C1 segment of cervical spinal cord (tissue), 14 donors: ENCODE results near the gene POLR1D.

Experiments
- DNase-seq, 14 donors: peaks; one replicate each; lab custom pipeline; 2025; lab: John Stamatoyannopoulos, UW

POLR1D gene, protein sequence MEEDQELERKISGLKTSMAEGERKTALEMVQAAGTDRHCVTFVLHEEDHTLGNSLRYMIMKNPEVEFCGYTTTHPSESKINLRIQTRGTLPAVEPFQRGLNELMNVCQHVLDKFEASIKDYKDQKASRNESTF

DNA sequence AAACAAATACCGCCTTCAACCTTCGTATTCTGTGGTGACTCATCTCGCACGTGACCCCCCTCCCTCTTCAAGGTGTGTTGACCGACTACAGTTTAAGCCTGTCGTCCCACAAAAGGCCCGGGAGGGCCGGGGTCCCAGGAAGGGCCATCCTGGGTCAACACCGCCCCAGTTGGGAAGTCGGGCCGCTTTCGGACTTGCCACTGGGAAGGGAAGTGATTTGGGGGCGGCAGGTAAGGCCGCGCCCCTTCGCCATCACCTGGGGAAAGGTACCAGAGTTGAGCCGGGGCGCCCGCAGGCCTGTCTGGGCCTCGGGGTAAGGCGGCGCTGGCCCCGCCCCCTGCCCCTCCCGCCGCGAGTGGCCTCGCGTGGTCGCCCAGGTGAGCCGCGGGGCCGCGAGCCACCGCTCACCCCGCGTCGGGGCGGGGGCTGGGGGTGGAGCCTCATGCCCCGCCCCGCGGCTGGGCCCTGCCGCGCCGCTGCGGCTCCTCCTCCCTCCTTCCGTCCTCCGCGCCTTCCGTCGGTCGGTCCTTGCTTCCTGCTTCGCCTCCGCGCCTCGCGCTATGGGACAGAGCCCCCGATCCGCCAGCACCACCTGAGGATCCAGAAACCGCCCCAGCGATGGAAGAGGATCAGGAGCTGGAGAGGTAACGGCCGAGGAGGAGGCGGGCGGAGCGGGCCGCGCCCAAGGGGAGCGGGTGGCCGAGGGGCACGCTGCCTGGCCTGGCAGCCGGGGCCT lies at the start of gene POLR1D:
TSS of gene POLR1D (plus strand) at position 527 of the 736 bp plus-strand sequence. CDS start at position 619, 92 bp downstream.
- DNase-seq: peak; percentile 18 to 82 (median 64)

DNA sequence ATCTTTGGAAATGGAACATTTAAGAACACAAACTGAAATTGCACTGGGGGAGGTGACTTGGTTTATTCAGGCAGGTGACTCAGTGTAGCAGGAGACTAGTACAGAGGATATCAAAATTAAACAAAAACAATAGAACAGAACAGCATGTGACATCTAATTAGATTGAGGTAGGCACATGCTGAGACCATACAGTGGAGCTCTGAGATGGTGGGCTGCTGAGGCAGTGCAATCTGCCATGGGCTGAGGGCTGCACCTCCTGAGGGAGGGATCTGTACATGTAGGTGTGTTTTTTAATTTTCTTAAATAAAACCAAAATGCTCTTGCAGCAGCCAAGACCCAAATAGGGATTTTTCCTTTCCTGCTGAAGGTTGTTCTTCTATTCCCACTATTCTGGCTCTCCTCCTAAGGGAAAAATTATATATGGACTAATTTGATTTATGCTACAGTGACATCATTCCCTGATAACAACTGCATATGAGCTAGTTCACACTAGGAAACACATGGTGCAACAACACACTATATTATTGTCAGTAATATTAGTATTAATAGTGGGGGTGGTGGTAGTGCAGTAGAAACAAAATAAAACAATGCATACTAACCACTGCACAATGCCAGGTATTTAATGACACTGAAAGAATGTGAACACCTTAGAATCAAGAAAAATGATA lies 49.3 kb upstream of the POLR1D start:
- DNase-seq: no peak

DNA sequence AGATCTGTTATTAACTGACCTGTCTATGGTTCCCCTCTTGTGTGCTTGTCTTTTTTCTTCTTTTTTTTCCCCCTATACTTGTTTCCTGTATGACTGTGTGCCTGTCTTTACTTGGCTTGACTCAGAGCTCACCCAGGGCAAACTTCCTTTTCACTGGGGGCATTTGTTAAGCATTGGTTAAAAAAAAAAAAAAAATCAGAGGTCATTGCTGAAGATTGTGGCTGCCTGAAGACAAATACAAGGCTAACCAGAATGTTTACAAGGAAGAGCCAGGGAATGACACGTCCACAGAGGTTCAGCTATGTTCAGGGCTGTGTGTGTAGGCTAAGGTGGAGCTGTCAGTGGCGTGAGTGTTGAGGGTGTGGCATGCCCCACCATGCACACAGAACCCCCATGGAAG lies 48.4 kb upstream of the POLR1D start:
- no peak for DNase-seq

DNA sequence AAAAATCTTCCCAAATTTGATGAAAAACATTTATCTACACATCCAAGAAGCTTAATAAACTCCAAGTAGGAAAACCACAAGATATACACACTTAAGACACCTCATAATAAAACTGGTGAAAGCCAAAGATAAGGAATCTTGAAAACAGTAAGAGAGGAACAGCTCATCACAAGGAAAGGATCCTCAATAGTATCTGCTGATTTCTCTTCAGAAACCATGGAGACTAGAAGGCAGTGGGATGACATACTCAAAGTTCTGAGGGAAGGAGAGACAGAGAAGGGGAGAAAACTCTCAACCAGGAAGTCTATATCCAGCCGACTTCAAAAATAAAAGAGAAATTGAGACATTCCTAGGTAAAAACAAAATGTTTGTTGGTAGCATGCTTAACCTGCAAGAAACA lies 47.0 kb upstream of the POLR1D start:
- no peak for DNase-seq

DNA sequence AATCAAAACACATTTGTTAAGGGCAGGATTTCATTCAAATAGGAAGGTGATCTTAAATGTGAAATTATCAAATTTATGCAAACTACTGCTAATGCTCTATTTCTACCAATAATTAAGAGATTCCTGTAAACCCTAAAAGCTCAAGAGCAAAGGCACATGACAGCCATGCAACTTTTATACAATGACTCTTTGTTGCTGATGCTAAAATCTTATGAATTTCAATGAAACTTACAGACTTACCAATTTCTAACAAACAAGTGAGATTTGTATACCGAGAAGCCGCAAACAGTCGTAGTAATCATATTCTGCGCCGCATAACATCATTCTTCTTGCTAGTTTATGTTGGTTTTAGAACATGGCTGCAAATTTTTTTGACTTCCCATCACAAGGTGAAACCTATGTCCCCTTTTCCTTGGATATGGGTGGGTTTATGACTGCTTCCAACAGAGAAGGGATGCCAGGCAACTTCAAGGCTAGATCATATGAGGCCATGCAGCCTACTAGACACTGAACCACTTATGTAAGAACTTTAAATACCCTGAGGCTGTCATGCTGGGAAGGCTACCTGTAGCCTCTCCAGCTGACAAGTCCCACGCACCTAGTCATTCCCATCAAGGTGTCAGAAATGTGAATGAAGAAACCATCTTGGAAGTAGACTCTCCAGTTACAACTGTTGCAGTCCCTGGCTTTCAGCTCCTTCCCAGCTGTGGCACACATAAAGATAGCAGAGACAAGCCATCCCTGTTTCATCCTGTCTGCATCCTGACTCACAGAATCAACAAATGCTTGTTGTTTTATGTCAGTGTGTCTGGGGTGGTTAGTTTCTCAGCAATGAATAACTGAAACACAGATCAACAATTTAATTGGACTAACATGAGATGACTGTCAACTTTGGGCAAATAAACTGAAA lies 43.3 kb upstream of the POLR1D start:
- DNase-seq: peak in 3 of 14 donors; percentile 6 to 7 (median 6)

DNA sequence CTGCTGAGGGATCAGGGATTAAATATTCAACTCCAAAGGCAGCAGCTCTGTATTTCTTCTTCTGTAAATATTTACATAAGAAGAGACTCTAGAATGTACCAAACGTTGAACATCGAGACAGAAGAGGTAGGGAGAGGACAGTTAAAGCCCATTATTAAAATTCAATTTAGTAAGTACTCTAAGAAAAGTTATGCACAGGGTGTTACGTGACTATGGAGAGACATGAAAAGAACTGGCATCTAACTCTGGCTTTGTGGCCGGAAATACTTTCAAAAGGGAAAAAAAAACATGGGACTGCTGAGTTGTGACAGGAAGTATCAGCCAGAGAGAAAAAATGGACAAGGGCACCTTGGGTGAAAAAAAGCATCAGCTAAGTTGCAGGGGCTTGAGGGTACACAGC lies 38.0 kb upstream of the POLR1D start:
- no peak for DNase-seq

DNA sequence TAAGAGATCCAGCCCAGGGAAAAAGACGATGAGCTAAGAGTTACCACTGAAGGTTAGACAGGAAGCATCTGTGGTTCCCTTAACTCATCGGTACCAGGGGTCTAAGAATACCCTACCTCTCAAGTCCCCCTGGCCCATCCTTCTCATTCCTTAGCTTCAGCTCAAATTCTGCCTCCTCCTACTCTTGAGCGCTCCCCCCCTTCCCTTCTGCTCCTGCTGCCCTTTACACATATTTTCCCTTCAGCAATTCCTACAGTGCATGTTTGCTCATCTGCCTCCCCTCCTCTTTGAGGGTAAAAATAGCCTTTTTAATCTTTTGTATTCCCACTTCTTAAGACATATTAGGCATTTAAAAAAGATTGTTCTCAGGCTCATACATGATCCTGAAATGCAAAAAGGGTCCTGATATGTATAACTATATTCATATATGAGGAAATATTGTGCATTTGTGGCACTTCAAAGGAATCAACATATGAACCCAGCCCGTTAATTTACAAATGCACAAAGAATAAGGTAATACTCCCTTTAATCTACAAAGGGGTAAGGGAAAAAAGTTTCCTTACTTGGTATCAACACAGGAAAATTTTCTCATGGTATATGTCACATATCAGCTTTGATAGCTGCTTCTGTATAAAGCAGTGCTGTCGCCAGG lies 34.5 kb upstream of the POLR1D start:
- DNase-seq: no peak

DNA sequence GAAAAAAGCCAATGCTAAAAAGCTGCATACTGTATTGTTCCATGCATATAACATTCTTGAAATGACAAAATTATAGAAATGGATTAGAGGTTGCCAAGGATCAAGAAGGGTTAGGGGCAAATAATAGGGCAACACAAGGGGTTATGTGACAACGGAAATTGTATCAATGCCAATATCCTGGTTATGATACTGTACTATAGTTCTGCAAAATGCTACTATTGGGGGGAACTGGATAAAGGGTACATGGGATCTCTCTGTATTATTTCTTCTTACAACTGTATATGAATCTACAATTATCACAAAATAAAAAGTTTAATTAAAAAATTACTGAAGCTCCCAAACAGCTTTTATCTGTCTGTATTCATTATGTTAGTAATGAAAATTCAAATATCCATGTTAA lies 33.3 kb upstream of the POLR1D start:
- DNase-seq: no peak

DNA sequence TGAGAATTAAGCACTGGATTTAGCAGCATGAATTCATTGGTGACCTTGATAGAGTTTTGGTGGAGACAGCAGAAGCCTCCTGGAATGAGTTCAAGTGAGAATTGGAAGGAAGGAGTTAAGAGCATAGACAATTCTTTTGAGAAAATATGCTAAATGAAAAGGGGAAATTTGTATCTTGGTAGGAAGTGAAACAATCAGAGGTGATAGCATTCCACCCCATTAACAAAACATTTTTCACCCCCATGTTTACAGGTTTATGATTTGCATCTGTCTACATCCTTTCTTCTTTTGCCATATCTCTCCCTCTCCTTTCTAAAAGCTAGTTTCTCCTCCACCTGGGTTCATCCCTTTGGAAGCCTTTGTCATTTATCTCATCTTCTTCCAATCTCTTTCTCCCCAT lies 28.8 kb upstream of the POLR1D start:
- no peak for DNase-seq

DNA sequence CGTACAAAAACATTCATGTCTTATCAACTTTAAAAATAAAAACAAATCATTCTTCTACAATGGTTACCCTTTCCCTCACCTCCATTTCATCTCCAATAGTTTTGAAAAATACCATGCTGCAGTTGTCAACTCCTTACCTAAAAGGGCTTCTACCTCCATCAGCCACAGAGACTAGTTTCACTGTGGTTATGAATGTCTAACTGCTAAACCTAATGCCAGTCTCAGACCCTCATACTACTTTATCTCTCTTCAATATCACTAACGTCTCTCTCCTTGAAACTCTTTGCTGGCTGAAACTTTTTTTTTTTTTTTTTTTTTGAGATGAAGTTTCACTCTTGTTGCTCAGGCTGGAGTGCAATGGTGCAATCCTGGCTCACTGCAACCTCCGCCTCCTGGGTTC lies 28.4 kb upstream of the POLR1D start:
- DNase-seq: no peak

DNA sequence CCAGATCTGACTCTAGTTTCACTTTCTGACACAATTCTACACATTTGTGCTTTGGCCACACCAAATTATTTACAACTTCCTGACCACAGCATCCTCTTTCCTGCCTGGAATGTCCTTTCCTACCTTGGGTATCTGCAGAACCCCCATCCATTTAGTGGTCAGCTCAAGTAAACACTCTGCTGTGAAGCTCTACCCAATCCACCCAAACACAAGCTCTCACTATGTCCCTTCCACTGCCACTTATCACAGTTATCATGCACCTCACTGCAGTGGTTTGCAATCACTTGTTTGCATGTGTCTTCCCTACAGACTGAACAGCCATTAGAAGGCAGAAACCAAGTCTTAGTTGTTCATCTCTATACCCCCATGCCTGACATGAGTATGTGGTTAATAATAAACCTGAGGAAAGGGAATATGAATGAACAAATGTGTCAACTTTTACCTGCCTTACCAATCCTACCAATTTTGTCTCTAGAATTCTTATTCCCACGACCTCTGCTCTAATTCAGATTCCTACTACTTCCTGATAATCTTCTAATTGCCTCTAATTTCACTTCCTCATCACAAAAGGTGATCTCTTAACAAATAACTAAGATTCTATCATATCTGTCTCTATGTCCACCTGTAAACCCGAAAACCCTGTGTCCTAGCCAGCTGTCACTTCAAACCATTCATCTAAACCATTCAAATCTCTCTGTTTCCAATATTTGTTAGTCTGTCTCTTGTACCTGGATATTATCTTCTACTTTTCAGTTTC lies 26.5 kb upstream of the POLR1D start:
- DNase-seq: no peak

DNA sequence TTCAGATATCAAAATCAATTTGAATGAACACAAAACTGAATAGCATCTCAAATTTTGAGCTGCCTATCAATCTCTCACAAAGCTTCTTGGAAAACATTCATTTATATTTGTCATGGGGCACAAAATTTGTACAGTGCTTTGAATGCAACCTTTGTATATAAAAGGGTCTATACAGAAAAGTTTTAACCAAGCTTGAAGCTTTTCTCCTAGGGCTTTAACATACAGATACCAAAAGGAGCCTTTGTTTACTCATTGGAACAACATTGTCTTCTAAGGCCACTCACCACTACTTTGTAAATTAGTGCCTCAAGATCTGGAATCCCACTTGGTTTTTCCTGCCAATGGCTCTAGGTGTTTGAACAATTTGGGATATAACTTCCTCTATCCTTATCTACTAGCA lies 22.6 kb upstream of the POLR1D start:
- no peak for DNase-seq

DNA sequence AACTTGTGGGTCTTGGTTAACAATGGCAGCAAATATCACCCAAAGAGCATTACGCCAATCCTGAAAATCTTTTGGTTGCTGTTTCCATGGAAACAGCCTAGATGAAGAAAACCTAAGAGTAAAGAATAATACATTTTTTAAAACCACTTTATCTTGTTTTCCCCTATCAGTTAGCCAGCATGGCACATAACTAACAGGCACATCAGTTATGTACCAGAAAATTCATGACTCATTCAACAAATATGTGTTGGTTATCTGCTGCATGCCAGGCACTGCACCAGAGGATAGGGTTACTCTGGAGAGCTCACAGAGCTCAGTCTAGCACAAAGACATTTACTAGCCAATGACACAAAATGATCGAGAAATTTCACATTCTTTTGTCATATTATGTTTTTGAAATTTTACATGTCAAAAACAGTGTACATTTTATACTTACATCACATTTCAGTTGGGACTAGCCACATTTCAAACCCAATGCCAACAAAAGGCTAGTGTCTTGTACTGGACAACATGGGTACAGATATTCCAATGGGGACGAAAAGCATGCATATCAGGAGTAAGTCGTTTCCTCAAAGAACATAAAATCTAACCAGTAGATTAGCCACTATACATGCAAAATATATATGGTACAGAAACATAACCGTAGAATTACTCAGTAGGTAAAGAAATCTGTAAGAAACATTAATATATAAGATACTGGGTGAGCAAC lies 21.7 kb upstream of the POLR1D start:
- DNase-seq: no peak

DNA sequence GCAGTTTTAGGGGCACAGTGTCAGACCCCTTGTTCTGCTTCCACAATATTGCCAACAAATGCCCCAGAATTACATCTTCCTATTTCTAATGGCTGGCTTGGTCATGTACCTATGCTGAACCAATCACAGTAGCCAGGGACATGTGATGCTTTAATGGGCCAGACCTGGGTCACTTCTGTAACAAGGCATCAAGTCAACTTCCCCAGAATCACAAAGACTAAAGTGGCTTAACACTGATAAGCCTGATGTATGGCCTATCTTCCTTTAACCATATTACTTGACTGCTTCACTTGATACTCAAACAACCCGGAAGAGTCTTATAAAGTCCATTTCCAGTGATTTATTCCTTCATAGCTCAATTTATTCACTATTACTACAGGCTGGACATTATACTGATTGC lies 21.0 kb upstream of the POLR1D start:
- DNase-seq: no peak

DNA sequence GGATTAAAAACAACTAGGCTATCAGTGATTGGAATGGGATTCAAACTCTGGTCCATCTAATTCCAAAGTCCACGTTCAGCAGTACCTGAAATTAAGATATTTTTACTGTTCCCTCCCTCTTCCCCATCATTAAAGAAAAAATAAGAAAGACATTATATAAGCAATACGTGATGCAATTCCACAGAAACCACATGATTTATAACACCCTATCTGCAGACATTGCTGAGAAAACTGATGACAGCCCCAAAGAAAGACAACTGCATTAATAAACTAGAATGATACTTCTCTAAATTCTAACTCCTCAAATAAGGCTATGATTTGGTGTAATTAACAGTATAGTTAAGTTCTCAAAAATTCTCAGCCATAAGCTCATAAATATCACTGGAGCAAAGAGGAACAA lies 20.5 kb upstream of the POLR1D start:
- DNase-seq: no peak

DNA sequence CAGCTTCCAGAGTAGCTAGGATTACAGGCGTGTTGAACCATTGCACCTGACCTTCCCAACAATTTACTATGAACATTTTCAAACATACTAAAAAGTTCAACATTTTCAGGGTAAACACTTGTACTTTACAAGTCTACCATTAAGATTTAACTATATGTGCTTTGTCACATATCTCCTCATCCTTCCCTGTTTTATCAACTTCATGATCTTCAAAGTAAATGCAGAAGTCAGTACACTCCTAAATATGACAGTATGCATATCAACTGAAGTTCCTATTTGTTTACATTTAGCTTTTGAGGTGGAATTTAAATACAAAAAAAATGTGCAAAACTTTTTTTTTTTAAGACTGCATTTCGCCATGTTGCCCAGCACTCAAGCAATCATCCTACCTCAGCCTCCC lies 19.9 kb upstream of the POLR1D start:
- DNase-seq: no peak

DNA sequence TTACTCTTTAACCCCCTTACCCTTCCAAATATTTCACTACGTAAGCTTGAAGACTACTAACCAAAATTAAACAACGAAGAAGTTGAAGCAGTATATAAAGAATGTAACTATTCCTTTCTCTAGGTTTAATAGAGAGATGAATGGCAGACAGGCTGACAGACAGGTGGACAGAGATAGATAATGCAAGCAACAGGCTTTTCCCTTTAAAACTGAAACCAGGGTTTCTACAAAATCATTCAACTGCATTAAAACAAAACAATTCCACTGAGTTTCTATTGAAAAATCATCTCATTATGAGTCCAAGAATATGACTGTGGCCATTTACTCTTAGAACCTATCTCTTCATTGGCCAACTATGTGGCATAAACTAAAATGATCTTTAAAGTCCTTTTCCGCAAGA lies 16.6 kb upstream of the POLR1D start:
- no peak for DNase-seq

DNA sequence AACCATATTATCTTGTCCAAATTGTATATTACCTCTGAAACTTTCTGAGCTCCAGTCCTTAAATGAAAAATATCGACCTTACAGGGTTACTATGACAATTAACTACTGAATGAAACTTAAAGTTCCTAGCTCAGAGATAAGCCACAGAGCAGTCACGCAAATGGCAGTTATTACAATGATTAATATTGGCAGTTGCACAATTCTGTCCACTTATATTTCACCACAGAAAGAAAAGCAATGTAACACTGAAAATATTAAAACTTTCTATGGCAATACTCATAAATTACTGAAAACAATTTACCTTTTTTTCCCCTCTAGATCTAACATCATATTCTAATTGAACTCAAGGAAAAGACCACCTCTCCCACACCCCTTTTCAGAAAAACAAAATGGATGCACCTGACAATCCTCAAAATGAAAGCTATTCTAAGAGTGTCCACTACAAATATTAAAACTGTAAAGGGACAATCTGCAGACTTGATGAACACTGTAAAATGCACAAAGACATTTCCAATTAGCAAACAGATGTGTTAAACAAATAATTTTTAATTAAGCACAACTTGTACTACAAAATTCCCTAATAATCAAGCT lies 16.0 kb upstream of the POLR1D start:
- DNase-seq: no peak

DNA sequence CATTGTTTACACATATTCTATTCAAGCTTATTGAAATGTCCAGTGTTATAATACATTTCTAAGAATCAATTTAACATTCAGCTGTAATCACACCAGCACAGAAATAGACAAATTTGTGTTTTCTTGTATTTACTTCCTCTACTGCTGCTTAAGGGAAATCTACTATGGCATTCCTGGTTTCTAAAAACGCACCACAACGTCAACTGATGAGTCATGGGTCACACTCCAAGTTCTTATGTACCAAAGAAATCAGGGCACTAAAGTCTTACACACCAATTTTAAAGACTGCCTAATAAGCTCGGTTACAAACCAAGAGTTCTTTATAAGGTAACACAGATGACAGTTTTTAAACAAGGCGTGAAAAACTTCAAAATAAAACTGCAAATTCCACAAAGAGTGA lies 14.6 kb upstream of the POLR1D start:
- no peak for DNase-seq

DNA sequence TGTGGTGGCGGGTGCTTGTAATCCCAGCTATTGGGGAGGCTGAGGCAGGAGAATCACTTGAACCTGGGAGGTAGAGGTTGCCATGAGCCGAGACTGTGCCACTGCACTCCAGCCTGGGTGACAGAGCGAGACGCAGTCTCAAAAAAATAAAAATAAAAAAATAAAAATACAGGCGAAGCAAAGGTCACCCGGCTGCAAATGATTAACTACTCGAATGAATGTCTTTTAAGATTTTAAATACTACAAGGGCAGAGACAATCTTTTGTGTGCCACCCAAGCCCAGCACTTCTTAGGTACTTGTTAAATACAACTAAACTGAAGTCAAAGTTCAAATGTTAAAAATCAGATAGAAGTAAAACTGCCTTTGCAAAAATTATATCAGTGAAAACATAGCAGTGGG lies 8.1 kb upstream of the POLR1D start:
- no peak for DNase-seq
